ENCODE measurements around the gene ATOSA.

Gene ATOSA

GRCh38 chr15:52682781-52683180, 3.6 kb upstream of the ATOSA start:
- peak; percentile 66 for DNase-seq

GRCh38 chr15:52682200-52682599, 3.0 kb upstream of the ATOSA start:
- no peak for DNase-seq

- no peak for DNase-seq
These were observed 2.3 kb upstream of the ATOSA start for GRCh38 chr15:52681441-52681840.

GRCh38 chr15:52680761-52681160, 1.6 kb upstream of the ATOSA start:
- DNase-seq, result no peak

DNA sequence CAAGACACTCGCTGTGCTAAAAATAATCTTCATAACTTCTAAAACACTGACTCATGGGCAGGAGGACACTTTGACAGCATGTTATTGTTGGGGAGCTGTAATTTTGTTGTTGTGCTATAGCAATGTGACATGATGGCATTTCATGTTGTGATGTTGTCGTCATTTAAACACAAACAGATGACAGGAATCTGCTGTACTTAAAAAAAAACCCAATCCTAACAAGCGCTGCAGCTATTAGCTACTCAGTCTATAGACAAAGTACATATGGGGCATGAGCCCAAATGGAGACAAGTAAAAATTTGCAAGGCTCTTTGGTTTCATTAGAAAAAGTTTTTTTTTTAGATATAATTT, 828 bp upstream of the ATOSA start:
- peak; percentile 28 for DNase-seq

DNA sequence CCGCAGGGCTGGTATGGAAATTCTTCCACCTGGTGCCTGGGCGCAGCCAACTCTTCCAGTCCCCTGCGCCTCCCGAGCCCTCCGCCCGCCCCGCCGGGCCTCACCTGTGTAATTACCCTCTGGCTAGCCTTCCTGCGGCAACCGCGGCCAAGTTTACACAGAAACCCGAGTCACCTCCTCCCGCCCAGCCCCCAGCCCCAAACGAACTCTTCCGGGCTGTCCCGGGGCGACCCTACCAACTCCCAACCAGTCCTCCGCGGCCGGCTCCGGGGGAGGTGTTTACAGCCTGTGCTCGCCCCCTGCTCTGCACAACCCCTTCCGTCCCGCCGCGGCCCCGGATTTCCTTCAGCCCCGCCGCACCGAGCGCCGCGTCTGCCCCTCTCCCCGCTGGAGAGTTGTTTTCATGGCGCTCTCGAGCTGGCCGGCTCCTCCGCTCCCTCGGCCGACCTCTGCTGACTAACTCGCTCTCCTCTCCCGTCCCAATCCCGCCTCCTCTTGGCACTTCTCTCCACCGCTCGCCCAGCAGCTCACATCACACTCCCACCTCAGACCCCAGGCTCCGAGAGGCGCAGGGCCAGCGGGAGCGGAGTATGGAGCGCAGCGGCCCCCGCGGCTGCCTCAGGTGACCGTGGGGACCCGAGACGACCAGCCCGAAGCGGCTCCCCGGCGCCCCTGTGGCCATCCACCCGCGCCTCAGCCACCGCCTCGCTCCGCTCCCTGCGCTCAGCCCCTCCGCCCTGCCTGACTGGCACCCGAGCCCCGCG, 538 bp downstream of the ATOSA start:
- DNase-seq, result peak; percentile 76

GRCh38 chr15:52677593-52678467, 1.4 kb downstream of the ATOSA start:
- peak; percentile 84 for DNase-seq

- DNase-seq, result no peak
These were observed 4.4 kb downstream of the ATOSA start for GRCh38 chr15:52674831-52675230.

DNA sequence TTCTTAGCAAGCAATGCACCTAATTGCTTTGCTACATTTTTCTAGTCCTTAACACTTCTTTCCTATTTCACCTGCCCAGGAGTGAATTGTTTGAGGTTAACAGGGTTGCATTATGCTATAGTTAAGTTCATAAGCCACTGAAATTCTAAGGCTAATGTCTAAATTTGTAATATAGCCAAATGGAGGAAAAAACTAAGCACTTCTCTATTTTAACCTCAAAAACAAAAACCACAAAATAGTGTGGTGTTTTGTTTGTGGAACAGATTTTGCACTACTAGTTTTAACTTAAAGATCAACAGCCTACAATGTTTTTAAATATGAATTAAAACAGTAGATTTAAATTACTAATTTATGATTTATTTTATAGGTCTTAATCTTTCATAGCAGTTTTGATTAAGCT, 5.5 kb downstream of the ATOSA start:
- no peak for DNase-seq

GRCh38 chr15:52673312-52673711, 5.9 kb downstream of the ATOSA start:
- no peak for DNase-seq

DNA sequence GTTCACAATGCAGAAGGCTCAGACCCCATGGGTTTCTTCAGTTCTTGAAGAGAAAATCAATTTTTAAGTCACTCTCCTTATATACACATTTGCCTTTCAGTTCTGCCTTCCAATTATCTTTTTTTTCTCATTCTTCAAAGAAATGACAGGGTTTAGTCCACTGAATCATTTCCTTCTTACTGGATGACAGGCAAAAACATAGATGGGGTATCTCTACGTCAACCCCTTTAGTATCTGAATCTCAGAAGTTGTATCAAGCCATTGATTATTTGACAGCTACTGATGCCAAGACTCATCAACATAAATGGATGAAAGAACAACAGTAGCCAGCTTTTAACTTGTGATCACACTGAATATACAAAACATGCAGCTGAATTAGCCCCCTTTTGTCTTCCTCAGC, 6.5 kb downstream of the ATOSA start:
- DNase-seq, result no peak

DNA sequence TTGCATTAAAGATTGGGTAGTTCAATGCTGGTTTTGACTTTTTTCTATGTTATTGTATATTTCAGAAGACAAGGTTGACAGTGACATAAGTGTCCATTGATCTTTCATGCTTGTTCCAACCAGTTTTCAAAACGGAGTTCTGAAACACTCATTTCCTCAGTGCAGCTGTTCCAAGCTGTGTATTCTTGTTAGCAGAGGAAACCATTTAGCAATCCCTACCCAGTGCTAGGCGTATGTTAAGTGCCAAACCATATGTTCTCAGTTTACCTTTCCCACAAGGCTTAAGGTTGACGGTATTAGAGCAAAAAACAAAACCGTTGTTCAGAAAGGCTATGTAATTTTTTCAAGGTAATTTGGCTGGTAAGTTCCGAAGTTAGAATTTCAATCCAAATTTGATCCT, 9.1 kb downstream of the ATOSA start:
- DNase-seq, result no peak

- no peak for DNase-seq
These were observed 11.1 kb downstream of the ATOSA start for GRCh38 chr15:52668133-52668532.

- DNase-seq, result no peak
These were observed 11.6 kb downstream of the ATOSA start for GRCh38 chr15:52667597-52667996.

DNA sequence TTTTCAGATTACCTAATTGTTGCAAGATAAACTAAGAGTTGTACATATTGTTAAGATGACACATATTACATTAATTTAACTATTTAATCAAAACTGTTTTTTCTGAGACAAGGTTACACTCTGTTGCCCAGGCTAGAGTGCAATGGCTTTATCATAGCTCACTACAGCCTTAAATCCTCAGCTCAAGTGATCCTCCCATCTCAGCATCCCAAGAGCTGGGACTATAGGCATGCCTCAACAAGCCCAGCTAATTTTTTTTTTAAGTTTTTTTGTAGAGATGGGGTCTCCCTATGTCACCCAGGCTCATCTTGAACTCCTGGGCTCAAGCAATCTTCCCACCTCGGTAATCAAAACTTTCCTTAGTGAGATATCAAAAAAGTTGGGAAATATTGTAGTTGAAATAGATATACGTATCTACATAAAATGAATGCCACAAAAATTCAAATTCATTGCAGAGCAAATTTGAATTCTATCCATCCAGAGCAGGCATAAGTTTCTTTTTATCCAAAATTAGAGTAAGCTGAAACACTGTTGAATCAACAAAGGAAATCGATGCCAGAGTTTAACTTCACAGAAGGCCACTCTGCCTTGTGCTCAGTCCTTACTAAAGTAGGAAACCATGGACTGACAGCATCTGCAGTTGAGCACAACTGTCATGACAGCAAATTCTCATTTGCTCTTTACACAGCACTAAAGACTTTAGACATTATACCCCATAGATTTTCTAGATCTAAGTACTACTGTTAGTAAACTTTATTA, 15.5 kb downstream of the ATOSA start:
- no peak for DNase-seq

GRCh38 chr15:52661909-52662308, 17.3 kb downstream of the ATOSA start:
- DNase-seq, result no peak

GRCh38 chr15:52660192-52660591, 19.0 kb downstream of the ATOSA start:
- no peak for DNase-seq

GRCh38 chr15:52658955-52659354, 20.2 kb downstream of the ATOSA start:
- no peak for DNase-seq

DNA sequence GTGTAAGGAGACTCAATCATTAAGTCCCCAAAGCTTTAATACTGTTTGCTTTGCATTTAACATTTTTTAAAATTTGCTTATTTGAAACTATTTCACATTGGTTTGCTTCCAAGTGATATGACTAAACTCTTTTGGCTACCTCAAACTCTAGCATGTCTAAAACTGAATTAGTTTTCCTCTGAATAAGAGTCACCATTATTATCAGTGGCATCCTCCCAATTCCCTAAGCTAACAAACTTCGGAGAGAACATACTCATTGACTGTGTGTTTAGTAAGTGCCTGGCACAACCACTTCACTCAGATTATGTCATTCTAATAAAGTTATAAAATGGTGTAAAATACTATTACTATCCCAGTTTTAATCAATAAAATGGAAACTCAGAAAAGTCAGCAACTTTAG, 21.9 kb downstream of the ATOSA start:
- no peak for DNase-seq

DNA sequence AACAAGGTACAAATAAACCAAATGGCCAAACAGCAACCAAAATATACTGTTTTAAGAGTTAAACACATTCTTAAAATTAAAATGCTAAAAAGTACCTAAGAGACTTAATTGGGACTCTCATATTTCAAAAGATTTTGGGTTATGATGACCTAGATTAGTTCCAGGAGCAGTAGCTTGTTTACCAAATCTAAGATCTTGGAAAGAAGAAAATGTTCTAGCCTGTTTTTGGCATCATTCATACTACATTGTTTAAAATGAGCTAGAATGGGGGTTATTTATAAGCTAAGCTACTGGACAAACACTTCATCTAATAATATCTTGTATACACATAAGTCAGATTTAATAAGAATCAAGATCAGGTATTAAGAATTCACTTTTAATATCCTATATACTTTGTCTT, 22.8 kb downstream of the ATOSA start:
- DNase-seq, result no peak

GRCh38 chr15:52653431-52653964, 25.7 kb downstream of the ATOSA start:
- no peak for DNase-seq

GRCh38 chr15:52652984-52653383, 26.2 kb downstream of the ATOSA start:
- no peak for DNase-seq

GRCh38 chr15:52652286-52652685, 26.9 kb downstream of the ATOSA start:
- no peak for DNase-seq
